ENCODE data around the gene ABI3.
"Not testable (repeated sequence)": the region's sequence is repeated elsewhere in the genome, so short reads cannot be mapped to it uniquely, and the experiment has no call there.

ABI3 gene

GRCh38 chr17:49255125-49255524 lies 44.6 kb downstream of the ABI3 start:
- in situ Hi-C loops (cut with MboI; ENCODE audit: low sequenced_read_pairs, unreplicated experiment) = no loop called here
- DNase-seq (ENCODE audit: low spot score) = no peak
- TF ChIP-seq CTCF (IDR thresholded peaks at IDR 0.05; ENCODE audit: borderline replicate concordance, control extremely low read depth, extremely low read depth, insufficient read depth, missing control alignments) = no peak

- TF ChIP-seq CTCF (IDR thresholded peaks at IDR 0.05; ENCODE audit: borderline replicate concordance, control extremely low read depth, extremely low read depth, insufficient read depth, missing control alignments) = no peak
- in situ Hi-C loops (cut with MboI; ENCODE audit: low sequenced_read_pairs, unreplicated experiment) = no loop called here
- no peak for DNase-seq (ENCODE audit: low spot score)
These were observed 47.9 kb downstream of the ABI3 start for GRCh38 chr17:49258394-49258793.

- no peak for TF ChIP-seq CTCF (IDR thresholded peaks at IDR 0.05; ENCODE audit: borderline replicate concordance, control extremely low read depth, extremely low read depth, insufficient read depth, missing control alignments)
- no peak for DNase-seq (ENCODE audit: low spot score)
- in situ Hi-C loops (cut with MboI; ENCODE audit: low sequenced_read_pairs, unreplicated experiment) = no loop called here
These were observed 49.1 kb downstream of the ABI3 start for GRCh38 chr17:49259663-49260010.

GRCh38 chr17:49260011-49260816 lies 49.7 kb downstream of the ABI3 start:
- TF ChIP-seq CTCF (IDR thresholded peaks at IDR 0.05; ENCODE audit: borderline replicate concordance, control extremely low read depth, extremely low read depth, insufficient read depth, missing control alignments) = no peak
- peak; percentile 72 for DNase-seq (ENCODE audit: low spot score)

GRCh38 chr17:49260817-49261291 lies 50.3 kb downstream of the ABI3 start:
- TF ChIP-seq CTCF (IDR thresholded peaks at IDR 0.05; ENCODE audit: borderline replicate concordance, control extremely low read depth, extremely low read depth, insufficient read depth, missing control alignments) = no peak
- no peak for DNase-seq (ENCODE audit: low spot score)
- in situ Hi-C loops (cut with MboI; ENCODE audit: low sequenced_read_pairs, unreplicated experiment) = no loop called here

More at GRCh38 chr17:49260011-49260816, 49.7 kb downstream of the ABI3 start:
- in situ Hi-C loops (cut with MboI; ENCODE audit: low sequenced_read_pairs, unreplicated experiment) = no loop called here

DNA sequence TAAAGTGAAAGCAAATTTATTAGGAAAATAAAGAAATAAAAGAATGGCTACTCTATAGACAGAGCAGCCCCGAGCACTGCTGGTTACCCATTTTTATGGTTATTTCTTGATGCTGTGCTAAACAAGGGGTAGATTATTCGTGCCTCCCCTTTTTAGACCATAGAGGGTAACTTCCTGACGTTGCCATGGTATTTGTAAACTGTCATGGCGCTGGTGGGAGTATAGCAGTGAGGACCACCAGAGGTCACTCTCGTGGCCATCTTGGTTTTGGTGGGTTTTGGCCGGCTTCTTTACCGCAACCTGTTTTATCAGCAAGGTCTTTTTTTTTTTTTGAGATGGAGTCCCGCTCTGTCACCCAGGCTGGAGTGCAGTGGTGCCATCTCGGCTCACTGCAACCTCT lies 51.0 kb downstream of the ABI3 start:
- DNase-seq (ENCODE audit: low spot score); in situ Hi-C loops (cut with MboI; ENCODE audit: low sequenced_read_pairs, unreplicated experiment): not testable (repeated sequence)

DNA sequence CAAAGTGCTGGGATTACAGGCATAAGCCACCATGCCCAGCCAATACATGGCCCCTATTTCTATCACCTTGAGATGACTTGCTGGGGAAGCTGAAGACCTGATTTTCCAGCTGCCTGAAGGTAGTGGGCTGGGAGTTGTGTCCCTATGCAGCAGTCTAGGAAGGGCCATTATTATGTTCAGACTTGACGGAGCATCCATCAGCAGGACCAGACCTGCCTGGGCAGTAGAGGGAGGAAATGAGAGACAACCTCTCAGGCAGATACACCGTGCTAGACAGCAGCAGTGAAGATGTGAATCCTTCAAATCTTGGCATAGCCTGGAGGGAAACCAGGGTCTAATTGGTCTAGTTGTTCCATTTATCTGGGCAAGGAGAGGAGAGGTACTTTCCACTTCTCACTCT lies 55.7 kb downstream of the ABI3 start:
- TF ChIP-seq CTCF (IDR thresholded peaks at IDR 0.05; ENCODE audit: borderline replicate concordance, control extremely low read depth, extremely low read depth, insufficient read depth, missing control alignments) = no peak
- in situ Hi-C loops (cut with MboI; ENCODE audit: low sequenced_read_pairs, unreplicated experiment) = no loop called here
- no peak for DNase-seq (ENCODE audit: low spot score)

All from GM13976 (cell line).